GM12878 (cell line): Measurements from ENCODE around the gene LCN12. TPM values are rescaled to one million over a fixed set of nuclear protein-coding genes. Genes with fewer than 3 reads are reported as not detected.

Source experiments
- ATAC-seq: fragments of 200-7000 bp; cut with Tn5 transposase; 3 replicates; pipeline ENCODE4 v1.9.1; 2020; ENCODE audit warnings: mild to moderate bottlenecking, moderate library complexity
- BruUV-seq: library from RNA; stranded (reverse); fragments of 400-500 nt; replicated peaks from 2 replicates; lab custom pipeline; 2021; lab: Mats Ljungman, UMichigan
- CTCF ChIA-PET: fragments of 300-600 bp; sonication (Branson Sonifier 250); formaldehyde crosslinking; extraction: SDS; loops from one replicate; lab custom pipeline; 2021; ENCODE audit warnings: inconsistent platforms; lab: Yijun Ruan, JAX
- POLR2A ChIA-PET: fragments of 350-600 bp; formaldehyde crosslinking; extraction: SDS; loops from one replicate; lab custom pipeline; 2021; ENCODE audit warnings: inconsistent platforms; lab: Charles Lee
- RAD21 ChIA-PET: fragments of 300-600 bp; sonication (Branson Sonifier 250); formaldehyde crosslinking; loops from one replicate; lab custom pipeline; 2023; ENCODE audit warnings: antibody characterized with exemption; ENCODE audit not compliant: unreplicated experiment; lab: Charles Lee
- SMC1A ChIA-PET: fragments of 300-600 bp; sonication (Branson Sonifier 250); formaldehyde crosslinking; loops from one replicate; lab custom pipeline; 2023; ENCODE audit not compliant: unreplicated experiment, uncharacterized antibody; lab: Charles Lee
- DNase-seq: peaks from one replicate; pipeline ENCODE4 v3.0.0-alpha.2; 2011; ENCODE audit warnings: low read depth, low spot score
- FAIRE-seq: peaks from 3 replicates; lab custom pipeline; 2011; peaks lifted over from hg19 to GRCh38; lab: Jason Lieb, UNC
- H2AFZ ChIP-seq: 2 replicates; pipeline ENCODE4 v1.6.0; 2011; ENCODE audit warnings: low read depth, low read length, control low read depth; ENCODE audit not compliant: control insufficient read depth
- H3K27ac ChIP-seq: 2 replicates; pipeline ENCODE4 v1.5.1; 2011; ENCODE audit warnings: control low read depth; ENCODE audit not compliant: control insufficient read depth, insufficient read depth
- H3K27me3 ChIP-seq, 2 experiments: replicated peaks in 1 of 2; 2 replicates each; pipeline versions ENCODE4 v1.6.0 to v1.6.1; 2011; ENCODE audit warnings: low read length in 1 of 2; ENCODE audit not compliant: control insufficient read depth in 2 of 2, insufficient read depth in 2 of 2
- H3K36me3 ChIP-seq, 2 experiments: 2 replicates each; pipeline ENCODE4 v1.5.1; 2011; ENCODE audit warnings: low read length in 1 of 2; ENCODE audit not compliant: control insufficient read depth in 2 of 2, insufficient read depth in 2 of 2
- H3K4me1 ChIP-seq: 2 replicates; pipeline ENCODE4 v1.6.1; 2011; ENCODE audit warnings: mild to moderate bottlenecking, low read length, moderate library complexity, mixed read lengths; ENCODE audit not compliant: control insufficient read depth, insufficient read depth
- H3K4me2 ChIP-seq: 2 replicates; pipeline ENCODE4 v1.6.0; 2011; ENCODE audit warnings: control low read depth; ENCODE audit not compliant: control insufficient read depth, insufficient read depth
- H3K4me3 ChIP-seq: fragments of 200-600 bp; sonication (generic); 2 replicates; pipeline ENCODE4 v1.5.1; 2016
- H3K79me2 ChIP-seq: 2 replicates; pipeline ENCODE4 v1.6.0; 2011; ENCODE audit warnings: low read length; ENCODE audit not compliant: control insufficient read depth, insufficient read depth
- H3K9ac ChIP-seq: 2 replicates; pipeline ENCODE4 v1.8.0; 2011; ENCODE audit warnings: low read length, control low read depth, mixed read lengths; ENCODE audit not compliant: control insufficient read depth, insufficient read depth
- H3K9me3 ChIP-seq: replicated peaks from 3 replicates; pipeline ENCODE4 v1.5.1; 2011; ENCODE audit warnings: mild to moderate bottlenecking, low read length; ENCODE audit not compliant: control insufficient read depth, insufficient read depth
- H4K20me1 ChIP-seq: 2 replicates; pipeline ENCODE4 v1.6.0; 2011; ENCODE audit not compliant: control insufficient read depth, insufficient read depth
- ASH2L ChIP-seq: fragments of 300-600, 200-600 bp; sonication (generic); IDR thresholded peaks from 2 replicates; pipeline ENCODE4 v1.6.1; 2017; ENCODE audit warnings: low read depth, mild to moderate bottlenecking, borderline replicate concordance
- ATF7 ChIP-seq: fragments of 450-650 bp; IDR thresholded peaks from 2 replicates; pipeline ENCODE4 v1.6.1; 2016; ENCODE audit warnings: low read depth, mild to moderate bottlenecking
- SMAD1 ChIP-seq: fragments of 450-650 bp; IDR thresholded peaks from 2 replicates; pipeline ENCODE4 v1.6.1; 2018; ENCODE audit warnings: mild to moderate bottlenecking, low read depth; ENCODE audit not compliant: partially characterized antibody
- SMAD5 ChIP-seq: IDR thresholded peaks from 2 replicates; pipeline ENCODE4 v1.6.1; 2016; ENCODE audit warnings: antibody characterized with exemption, low read depth
- WGBS: methylation state at CpG from one replicate; pipeline ENCODE4 v1.1.6; 2016; ENCODE audit warnings: low lambda C conversion rate; ENCODE audit not compliant: insufficient replicate concordance, insufficient coverage; ENCODE audit errors: missing lambda C conversion rate; 5-methylcytosine and 5-hydroxymethylcytosine counted together
- in situ Hi-C: fragments of 300-500 bp; cut with MboI; formaldehyde crosslinking; loops from 9 replicates; pipeline ENCODE4 v1.14.3; 2018; ENCODE audit warnings: mixed read lengths
- intact Hi-C: fragments of 100-400 bp; cut with micrococcal nuclease; formaldehyde crosslinking; loops from one replicate; pipeline ENCODE4 v1.14.2; 2022; ENCODE audit not compliant: unreplicated experiment
- polyA plus RNA-seq, 11 experiments: library from polyadenylated mRNA; depleted of rRNA in 4 of 11; unstranded in 6 of 11; stranded (reverse) in 5 of 11; fragments of >200 nt; fragmentation: Nextera tagmentation in 4 of 11; fragmentation: Illumina TruSeq in 1 of 11; extraction: Ambion mirVana in 4 of 11; extraction: Trizol in 1 of 11; gene quantifications; 1 replicate in 1 of 11; 2 replicates in 10 of 11; pipeline versions ENCODE4 v1.2.1 to v1.2.3, GENCODE V29; 2011 to 2016; ENCODE audit warnings: inconsistent platforms in 2 of 11, missing spikeins in 2 of 11, low read depth in 1 of 11
- total RNA-seq, 4 experiments: library from RNA; depleted of rRNA in 3 of 4; stranded (reverse); fragments of >200 nt in 3 of 4; fragmentation: Illumina TruSeq in 1 of 4; extraction: Trizol in 1 of 4; gene quantifications; 2 replicates each; pipeline versions ENCODE4 v1.2.1 to v1.2.3, GENCODE V29; 2013 to 2021
- TF ChIP-seq, protein P1 (sequence below): fragments of 450-650 bp; IDR thresholded peaks from 2 replicates; pipeline ENCODE4 v1.6.1; 2018; ENCODE audit warnings: mild to moderate bottlenecking, low read depth, moderate library complexity; ENCODE audit not compliant: partially characterized antibody
- TF ChIP-seq, protein P2 (sequence below): fragments of 150-350 bp; IDR thresholded peaks from 2 replicates; pipeline ENCODE4 v1.6.1; 2016; ENCODE audit warnings: low read depth, low read length

Gene LCN12
- total and polyA plus RNA-seq, 10 of the 15 experiments (the other 5 are each of a cell fraction or from before 2014, with no cell fraction given) = 0.06 to 0.64 (median 0.40) TPM; not detected in 3

- H2AFZ ChIP-seq = no peak overlapping the region
- whole genome bisulfite sequencing = 97% methylated on average over 14 of the region's 14 CpGs
- no peak overlapping the region for H3K9ac ChIP-seq
- no peak for FAIRE-seq
- intact Hi-C loops = no loop called here
- no peak overlapping the region for H3K4me3 ChIP-seq
- RAD21 ChIA-PET = interaction anchor here (0.6 kb wide), 1 partner anchor 65 kb away, joined by 3 read pairs; no protein-coding TSS in a partner anchor
- CTCF ChIA-PET = no interaction called here
- TF ChIP-seq SMAD1 (no peak), ATF7 (no peak), SMAD5 (no peak), ASH2L (no peak)
- TF ChIP-seq, protein P1, sequence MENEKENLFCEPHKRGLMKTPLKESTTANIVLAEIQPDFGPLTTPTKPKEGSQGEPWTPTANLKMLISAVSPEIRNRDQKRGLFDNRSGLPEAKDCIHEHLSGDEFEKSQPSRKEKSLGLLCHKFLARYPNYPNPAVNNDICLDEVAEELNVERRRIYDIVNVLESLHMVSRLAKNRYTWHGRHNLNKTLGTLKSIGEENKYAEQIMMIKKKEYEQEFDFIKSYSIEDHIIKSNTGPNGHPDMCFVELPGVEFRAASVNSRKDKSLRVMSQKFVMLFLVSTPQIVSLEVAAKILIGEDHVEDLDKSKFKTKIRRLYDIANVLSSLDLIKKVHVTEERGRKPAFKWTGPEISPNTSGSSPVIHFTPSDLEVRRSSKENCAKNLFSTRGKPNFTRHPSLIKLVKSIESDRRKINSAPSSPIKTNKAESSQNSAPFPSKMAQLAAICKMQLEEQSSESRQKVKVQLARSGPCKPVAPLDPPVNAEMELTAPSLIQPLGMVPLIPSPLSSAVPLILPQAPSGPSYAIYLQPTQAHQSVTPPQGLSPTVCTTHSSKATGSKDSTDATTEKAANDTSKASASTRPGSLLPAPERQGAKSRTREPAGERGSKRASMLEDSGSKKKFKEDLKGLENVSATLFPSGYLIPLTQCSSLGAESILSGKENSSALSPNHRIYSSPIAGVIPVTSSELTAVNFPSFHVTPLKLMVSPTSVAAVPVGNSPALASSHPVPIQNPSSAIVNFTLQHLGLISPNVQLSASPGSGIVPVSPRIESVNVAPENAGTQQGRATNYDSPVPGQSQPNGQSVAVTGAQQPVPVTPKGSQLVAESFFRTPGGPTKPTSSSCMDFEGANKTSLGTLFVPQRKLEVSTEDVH = no peak
- TF ChIP-seq, protein P2, sequence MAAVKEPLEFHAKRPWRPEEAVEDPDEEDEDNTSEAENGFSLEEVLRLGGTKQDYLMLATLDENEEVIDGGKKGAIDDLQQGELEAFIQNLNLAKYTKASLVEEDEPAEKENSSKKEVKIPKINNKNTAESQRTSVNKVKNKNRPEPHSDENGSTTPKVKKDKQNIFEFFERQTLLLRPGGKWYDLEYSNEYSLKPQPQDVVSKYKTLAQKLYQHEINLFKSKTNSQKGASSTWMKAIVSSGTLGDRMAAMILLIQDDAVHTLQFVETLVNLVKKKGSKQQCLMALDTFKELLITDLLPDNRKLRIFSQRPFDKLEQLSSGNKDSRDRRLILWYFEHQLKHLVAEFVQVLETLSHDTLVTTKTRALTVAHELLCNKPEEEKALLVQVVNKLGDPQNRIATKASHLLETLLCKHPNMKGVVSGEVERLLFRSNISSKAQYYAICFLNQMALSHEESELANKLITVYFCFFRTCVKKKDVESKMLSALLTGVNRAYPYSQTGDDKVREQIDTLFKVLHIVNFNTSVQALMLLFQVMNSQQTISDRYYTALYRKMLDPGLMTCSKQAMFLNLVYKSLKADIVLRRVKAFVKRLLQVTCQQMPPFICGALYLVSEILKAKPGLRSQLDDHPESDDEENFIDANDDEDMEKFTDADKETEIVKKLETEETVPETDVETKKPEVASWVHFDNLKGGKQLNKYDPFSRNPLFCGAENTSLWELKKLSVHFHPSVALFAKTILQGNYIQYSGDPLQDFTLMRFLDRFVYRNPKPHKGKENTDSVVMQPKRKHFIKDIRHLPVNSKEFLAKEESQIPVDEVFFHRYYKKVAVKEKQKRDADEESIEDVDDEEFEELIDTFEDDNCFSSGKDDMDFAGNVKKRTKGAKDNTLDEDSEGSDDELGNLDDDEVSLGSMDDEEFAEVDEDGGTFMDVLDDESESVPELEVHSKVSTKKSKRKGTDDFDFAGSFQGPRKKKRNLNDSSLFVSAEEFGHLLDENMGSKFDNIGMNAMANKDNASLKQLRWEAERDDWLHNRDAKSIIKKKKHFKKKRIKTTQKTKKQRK = no peak
- POLR2A ChIA-PET = interaction anchor here (0.6 kb wide), 1 partner anchor 230 kb away, joined by 3 read pairs; no protein-coding TSS in a partner anchor
- H3K79me2 ChIP-seq = no peaks in the 10 kb centered on the region
- H3K4me1 ChIP-seq = no peaks in the 10 kb centered on the region
- no peaks in the 10 kb centered on the region for H3K27me3 ChIP-seq
- peaks cover 40 to 47% of the 10 kb centered on the region in 2 experiments; a peak in 3 of 4 replicates for H3K36me3 ChIP-seq
- H3K27ac ChIP-seq = no peak overlapping the region
- no peak for ATAC-seq
- BruUV-seq = no TSS peak
- no peak overlapping the region for H3K4me2 ChIP-seq
- in situ Hi-C loops = no loop called here
- SMC1A ChIA-PET = no interaction called here
- no peak for DNase-seq
- H4K20me1 ChIP-seq = no peaks in the 10 kb centered on the region
- no peaks in the 10 kb centered on the region for H3K9me3 ChIP-seq
Observed at GRCh38 chr9:136920734-136921231, 31.3 kb upstream of the LCN12 start.
